NCI-H1436 (cell line): ENCODE data around the gene INPP5D.

ENCODE experiments used
- DNase-seq: peaks from one replicate; lab custom pipeline; 2025; lab: John Stamatoyannopoulos, UW

Gene INPP5D

DNA sequence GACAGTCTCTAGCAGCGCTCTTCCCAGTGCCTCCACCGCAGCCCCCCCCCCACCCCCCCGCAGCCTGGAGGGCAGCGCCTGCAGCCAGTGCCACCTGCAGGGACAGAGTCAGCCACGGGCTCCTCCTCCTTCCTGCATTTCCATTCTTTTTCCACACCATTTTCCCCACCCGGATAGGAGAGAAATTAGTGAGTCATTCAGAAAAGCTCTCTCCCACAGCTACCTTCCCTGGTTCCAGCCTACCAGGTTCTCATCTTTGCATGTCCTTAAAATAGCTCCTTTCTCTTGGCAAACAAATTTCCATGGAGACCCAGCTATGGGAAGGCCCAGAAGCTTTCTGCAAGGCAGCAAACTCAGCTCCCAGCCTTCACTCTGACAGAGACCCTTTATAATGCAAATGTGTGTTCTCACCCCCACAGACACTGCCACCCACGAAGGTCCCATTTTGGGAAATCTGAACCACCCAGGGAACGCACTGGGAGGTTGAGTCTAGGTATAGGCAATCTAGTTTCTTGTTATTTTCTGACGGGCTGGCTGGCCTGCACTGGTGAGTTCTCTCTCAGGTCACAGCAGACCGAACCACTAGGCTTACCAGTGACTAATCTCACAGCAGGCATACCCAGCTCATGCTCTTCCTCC, 149.5 kb downstream of the INPP5D start:
- no peak for DNase-seq

- DNase-seq: no peak
These were observed 150.1 kb downstream of the INPP5D start for GRCh38 chr2:233210281-233210680.

DNA sequence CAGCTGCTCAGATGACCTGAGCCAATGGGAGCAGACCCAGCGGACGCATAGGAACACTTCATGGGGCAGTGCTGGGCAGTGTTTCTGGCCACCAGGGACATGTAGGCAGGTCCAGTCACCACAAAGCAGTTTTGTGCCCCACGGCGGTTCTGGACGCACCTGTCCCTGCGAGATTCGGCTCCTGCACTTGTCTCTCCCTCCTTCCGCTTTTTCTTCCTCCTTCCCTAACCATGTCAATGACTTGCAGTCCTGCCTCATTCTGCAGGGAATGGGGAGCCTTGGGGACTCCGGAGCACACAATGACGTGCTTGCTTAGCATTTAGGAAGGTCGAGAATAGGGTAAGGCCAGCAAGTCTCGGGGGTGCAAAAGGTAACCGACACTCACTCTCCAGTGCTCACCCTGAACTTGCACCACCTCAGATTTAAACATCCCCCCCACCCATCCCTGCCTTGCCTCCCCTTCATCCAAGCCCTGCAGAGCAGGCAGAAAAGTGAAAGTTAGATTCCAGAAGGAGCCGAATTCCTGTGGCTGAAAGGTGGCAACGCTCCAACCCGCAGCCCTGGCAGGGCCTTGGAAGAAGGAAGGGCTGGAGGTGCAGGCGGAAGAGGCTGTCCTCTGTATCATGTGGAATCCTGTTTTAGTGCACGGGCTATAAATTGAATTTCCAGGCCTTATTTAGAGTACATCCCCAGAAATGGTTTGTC, 150.9 kb downstream of the INPP5D start:
- DNase-seq: no peak

- DNase-seq: no peak
These were observed 151.4 kb downstream of the INPP5D start for GRCh38 chr2:233211548-233211895.

DNA sequence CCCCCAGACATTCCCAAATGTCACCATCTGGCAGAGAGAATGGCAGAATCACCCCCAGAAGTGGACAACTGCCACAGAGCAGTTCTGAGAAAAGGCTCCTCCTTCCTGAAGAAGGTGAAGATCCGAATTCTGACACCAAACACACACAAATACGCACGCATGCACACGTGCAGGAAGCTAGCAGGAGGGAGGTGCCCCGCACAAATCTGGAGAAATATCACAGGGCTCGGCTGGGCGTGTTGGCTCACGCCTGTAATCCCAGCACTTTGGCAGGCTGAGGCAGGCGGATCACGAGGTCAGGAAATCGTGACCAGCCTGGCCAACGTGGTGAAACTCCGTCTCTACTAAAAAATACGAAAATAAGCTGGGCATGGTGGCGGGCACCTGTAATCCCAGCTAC, 152.9 kb downstream of the INPP5D start:
- DNase-seq: no peak

DNA sequence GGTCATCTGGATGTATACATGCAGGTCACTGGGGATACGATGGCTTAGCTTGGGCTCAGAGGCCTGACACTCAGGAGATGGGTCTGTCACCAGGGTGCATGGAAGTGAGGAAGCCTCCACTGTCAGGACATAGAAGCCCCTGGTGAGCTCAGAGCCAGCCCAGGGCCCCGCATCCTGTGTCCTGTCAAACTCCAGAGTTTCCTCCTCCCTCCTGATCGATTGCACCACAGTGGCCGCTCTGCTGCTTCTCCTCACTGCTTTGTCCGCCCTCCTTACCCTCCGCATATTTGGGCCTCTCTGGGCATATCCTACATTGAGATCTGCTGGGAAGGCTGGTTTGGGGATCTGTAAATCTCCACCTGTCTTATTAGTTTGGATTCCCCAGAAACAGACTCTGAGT, 153.8 kb downstream of the INPP5D start:
- no peak for DNase-seq

DNA sequence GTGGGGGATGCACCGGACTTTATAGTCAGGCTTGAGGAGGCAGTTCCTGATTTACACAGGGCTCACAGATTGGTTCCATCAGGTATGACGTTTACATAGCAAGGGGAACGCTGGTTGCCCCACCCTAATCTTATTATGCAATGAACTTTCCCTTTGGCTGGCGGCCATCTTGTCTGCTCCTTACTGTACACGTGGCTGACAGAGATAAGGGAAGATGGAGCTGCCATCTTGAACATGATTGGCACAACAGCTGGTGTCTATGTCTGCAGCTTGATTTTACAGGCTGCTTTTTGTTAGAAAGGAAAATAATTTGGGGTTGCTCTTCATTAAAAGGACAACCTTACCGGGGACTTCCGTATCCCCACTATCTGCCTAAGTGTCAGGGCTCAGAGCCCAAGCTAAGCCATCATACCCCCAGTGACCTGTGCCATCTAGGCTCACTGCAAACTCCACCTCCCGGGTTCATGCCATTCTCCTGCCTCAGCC, 157.8 kb downstream of the INPP5D start:
- DNase-seq: no peak

DNA sequence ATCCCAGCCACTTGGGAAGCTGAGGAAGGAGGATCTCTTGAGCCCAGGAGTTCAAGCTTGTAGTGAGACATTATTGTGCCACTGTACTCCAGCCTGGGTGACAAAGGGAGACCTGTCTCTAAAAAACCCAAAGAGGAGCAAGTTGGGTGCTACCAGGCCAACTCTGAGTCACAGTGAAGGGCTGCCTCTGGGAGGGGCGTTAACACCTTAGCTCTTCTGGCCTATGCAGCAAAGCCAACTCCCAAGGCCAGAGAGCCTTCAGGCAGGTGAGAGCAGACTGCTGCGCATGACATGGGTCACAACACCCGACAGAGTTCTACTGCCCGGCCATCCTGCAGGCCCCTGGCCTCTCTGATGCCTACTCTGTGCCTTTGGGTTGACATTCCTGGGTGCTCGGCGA, 158.7 kb downstream of the INPP5D start:
- DNase-seq: no peak

- no peak for DNase-seq
These were observed 159.7 kb downstream of the INPP5D start for GRCh38 chr2:233219848-233220247.

GRCh38 chr2:233221378-233222063, 161.4 kb downstream of the INPP5D start:
- no peak for DNase-seq

- no peak for DNase-seq
These were observed 163.1 kb downstream of the INPP5D start for GRCh38 chr2:233223059-233223894.

DNA sequence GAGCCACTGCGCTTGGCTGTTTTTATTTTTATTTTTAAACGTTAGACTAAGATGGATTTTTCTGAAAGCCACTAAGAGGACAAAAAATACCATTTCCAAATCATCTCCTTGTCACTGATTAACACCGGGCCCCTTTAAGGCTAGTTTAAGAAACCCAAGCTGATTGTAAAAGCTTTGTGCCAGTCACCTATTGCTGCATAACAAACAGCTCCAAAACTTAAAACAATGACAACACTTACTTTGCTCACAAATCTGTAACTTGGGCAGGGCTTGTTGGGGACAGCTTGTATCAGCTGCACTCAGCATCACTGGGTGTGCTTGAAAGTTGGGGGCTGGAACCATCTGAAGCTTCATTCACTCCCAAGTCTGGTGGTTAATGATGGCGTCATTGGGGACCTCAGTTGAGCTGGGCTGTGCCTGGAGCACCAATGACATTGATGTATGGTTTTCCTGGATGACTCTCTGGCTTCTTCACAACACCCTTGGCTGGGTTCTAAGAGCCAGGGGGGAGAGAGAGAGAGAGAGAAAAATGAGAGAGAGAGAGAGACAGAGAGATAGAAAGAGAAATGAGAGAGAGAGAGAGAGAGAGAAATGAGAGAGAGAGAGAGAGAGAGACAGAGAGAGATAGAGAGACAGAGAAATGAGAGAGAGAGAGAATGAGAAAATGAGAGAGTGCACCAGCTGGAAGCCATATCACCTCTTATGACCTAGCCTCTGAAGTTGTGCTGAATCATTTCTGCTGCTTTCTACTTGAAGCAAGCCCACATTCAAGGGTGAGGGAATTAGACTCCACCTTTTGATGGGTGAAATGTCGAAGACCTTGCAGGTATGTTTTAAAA, 165.3 kb downstream of the INPP5D start:
- DNase-seq: no peak

GRCh38 chr2:233226511-233227031, 166.4 kb downstream of the INPP5D start:
- no peak for DNase-seq

- DNase-seq: no peak
These were observed 167.3 kb downstream of the INPP5D start for GRCh38 chr2:233227346-233227978.

DNA sequence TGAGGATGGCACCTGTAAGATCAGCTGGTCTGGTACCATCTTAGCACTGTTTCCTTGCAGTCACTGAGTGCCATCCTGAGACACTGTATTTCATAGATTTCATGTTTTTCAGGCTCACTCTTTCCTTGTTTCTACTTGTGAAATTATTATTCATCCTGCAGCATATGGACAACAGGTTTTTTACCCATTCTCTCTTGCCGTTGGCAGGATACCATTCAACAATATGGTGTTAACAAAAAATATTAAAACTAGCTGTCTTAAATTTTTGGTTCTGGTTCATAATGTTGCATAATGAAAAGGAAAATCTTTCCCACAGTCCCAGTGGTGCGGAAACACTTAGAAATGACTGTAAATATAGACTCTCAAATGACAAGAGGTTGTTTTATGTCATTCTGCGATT, 168.2 kb downstream of the INPP5D start:
- DNase-seq: no peak

DNA sequence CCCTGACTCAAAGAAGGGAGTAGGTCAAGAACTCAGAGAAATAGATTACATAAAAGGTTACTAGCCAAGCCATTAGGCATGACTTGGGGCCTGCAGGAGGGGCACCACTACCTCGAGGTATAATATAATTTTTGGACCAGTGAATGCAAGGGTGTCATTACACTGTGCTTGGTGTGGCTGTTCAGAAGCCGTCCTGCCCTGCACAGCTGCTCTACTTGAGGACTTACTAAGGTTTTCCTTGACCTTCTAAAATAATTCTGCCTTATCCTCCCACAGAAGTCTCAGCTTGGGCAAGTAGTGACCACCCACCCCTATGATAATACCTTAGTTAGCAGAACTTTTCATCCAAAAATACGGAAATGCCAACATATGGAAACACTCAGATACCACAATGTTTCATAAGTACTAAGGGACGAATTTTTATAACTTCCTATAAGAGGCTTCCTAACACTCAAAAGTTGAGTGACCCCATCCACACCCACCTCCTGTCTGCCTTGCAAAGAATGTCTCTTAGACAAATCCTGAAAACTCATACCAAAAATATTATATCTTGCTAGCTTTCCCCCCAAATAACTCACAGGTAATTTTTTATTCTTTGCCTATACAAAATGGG, 173.6 kb downstream of the INPP5D start:
- DNase-seq: no peak

- DNase-seq: no peak
These were observed 174.1 kb downstream of the INPP5D start for GRCh38 chr2:233234264-233234663.

GRCh38 chr2:233234996-233235395, 174.9 kb downstream of the INPP5D start:
- no peak for DNase-seq

DNA sequence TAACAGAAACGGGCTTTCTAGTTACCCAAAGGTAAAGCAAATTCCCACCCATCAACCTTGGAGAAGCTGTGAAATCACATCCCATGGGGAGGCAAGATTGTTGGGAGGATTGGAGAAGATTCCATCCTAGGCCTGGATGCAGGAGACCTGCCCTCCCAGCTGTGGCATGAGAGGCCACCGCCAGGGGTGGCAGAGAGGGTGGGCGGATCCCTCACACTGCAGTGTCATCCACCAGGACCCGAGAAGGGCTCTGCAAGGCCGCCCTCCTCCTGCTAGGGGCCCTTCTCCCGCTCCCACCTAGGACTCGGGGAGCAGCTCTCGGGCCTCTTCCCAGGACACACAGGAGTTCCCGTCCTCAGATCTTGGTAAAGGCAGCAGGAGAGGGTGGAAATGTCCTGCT, 175.8 kb downstream of the INPP5D start:
- DNase-seq: no peak
